HG03175 (cell line): ENCODE data around the gene AKAP13.
"Not testable (repeated sequence)": the region's sequence is repeated elsewhere in the genome, so short reads cannot be mapped to it uniquely, and the experiment has no call there.

ENCODE experiments used
- ATAC-seq: cut with Tn5 transposase; IDR thresholded peaks from one replicate; pipeline ENCODE4 v1.9.1; 2021; ENCODE audit warnings: mild to moderate bottlenecking, moderate library complexity; ENCODE audit not compliant: unreplicated experiment

The AKAP13 gene

DNA sequence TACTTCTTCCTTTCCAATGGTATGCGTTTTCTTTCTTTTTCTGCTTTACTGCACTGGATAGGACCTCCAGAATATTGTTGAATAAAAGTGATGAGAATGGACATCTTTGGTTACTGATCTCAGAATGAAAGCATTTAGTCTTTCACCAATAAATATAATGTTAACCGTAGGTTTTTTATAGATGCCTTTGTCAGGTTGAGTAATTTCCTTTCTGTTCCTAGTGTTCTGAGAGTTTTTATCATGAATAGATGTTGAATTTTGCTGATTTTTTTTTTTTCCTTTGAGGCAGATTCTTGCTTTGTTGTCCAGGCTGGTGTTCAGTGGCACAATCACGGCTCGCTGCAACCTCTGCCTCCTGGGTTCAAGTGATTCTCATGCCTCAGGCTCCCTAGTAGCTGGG lies 255.9 kb downstream of the AKAP13 start:
- ATAC-seq, result no peak

DNA sequence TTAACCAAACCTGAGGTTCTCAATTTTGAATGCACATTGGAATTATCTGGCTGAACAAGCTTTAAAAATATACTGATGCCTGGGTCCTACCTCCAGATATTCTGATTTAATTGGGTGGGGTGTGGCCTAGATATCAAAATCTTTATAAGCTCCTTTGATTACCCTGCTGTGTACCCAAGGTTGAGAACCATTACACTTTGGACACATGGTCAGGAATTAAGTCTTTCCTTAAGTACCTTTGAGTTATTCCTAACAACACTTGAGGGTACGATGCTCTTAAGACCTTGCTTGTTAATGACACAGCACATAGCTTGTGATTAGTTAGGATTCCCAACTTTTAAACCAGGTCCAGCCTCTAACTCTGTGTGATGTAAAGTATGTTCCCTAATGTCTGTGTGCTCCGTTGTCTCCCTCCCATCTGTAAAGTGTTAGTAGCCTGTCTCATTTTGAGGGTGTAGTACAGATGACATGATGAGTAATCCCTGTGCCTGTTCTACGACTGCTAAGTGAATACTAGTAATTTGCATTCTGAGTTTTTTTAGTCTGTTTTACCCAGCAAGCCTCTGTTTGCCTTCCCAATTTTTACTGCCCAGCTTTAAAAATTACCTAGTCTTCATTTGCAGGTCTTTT lies 259.5 kb downstream of the AKAP13 start:
- ATAC-seq, result no peak

DNA sequence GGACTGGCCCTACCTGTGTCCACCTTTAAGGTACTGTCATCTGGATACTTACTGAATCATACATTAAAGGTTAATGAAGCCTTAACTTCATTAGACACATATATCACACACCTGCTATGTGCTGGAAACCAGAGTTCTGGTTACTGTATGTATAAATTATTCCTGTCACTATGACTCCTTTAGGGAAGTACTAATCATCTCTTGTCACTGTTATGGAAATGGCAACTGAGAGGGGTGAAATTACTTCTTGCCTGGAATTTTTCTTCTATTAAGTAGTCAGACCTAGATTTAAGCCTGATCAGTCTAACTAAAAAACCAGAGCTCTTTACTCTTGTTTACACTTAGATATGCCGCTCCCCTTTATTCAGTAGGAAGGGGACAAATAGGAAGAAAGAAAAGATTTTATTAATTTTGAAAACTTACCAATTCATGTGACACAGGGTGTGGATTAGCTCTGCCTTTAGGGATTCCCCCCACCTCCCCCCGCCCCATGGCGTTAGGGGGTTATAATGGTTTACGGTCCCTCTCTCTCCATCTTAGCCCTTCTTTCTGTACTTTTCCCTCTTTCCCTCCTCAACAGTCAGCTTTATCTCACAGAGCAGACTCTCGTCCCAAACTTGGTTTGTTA lies 261.8 kb downstream of the AKAP13 start:
- no peak for ATAC-seq

DNA sequence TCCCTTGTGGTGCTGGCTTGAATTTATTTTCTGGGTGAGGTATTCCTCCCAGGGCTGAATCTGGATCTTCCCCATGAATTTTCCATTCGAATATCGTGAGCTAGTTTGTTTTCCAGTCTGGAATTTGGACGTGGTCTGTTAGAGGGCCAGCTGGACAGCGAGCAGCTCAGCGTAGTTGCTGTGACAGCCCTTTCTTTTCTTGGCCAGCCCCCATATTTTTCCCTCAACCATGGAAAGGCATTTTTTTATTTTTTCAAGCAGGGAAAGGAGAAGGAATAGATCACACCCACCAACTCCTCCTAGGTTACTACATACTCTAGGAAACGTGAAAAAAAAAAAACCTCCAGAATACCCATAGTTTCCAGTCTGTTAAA lies 262.3 kb downstream of the AKAP13 start:
- ATAC-seq, result no peak

DNA sequence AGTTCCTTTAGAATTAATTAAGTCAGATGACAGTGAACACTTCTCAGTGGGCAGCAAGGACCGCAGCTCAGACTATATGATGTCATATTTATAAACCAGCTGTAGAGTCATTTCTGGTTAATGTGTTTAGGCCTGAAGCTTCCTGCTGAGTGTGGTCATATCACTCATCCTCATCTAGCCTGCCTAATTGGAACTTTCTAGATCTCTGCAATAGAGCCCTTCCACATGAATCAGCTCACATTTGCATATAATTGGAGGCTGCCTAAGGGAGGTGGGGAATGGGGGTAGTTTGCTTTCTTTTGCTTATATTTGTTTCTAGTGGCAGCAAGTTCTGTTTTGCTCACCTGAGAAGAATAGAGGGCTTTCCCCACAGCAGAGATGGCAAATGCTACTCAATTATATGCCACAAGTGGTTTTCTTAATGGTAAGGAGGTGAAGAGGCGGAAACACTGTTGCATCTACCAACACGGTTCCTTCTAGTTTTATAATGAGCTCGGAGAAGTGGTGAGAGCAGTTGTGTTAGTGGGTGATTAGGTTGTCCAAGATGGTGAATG lies 266.2 kb downstream of the AKAP13 start:
- peak; percentile 92 for ATAC-seq

DNA sequence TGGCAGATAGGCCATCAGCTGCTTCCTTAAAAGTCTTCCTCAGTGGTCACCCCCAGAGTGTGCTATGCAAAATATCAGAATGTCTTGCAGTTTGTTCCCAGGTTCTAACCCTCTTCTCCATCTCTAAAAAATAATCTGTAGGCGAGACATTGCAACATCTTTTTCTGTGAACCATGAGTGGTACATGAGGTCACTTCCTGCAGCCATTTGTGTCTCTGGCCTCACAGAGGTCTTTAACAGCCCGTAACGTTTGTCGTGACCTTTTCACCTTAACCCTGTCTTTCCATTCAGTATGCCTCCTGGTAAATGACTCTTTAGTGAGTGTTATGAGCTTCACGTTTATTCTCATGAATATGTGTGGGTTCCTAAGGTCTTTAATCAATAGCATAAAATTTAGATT lies 269.0 kb downstream of the AKAP13 start:
- ATAC-seq, result no peak

DNA sequence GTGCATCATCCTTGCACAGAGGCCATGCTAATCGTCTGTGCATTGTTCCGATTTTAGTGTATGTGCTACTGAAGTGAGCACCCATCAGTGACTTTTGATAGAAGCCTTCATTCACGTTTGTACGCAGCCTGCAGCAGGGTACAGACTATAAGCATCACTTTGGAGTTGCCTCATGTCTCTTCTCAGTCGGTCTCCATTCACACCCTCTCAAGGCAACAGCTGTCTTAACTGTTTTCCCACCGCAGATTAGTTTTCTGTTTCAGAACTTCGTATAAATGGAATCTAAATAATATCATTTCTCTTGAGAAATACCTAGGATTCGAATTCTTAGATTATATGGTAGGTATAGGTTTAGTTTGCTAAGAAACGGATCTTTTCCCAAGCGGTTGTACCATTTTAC lies 271.1 kb downstream of the AKAP13 start:
- ATAC-seq, result no peak

- ATAC-seq, result no peak
These were observed 272.1 kb downstream of the AKAP13 start for GRCh38 chr15:85652457-85652856.

DNA sequence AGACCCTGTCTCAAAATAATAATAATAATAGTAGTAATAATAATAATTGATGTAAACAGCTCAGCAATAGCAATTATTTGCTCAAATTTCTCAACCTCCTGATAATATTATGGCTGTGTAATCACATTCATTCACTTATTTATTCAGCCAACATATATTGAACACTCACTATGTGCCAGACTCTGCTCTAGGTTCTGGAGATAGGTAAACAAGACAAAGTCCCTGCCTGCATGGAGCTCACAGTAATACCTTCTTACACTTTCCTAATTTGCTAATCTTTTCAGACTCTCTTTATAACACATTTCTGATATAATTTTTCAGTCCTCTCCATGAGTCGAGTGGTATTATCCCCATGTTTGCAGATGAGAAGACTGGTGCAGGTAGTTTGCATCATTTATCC lies 276.7 kb downstream of the AKAP13 start:
- ATAC-seq, result no peak

- ATAC-seq, result no peak
These were observed 278.4 kb downstream of the AKAP13 start for GRCh38 chr15:85658816-85659215.

- ATAC-seq, result no peak
These were observed 281.5 kb downstream of the AKAP13 start for GRCh38 chr15:85661859-85662258.

DNA sequence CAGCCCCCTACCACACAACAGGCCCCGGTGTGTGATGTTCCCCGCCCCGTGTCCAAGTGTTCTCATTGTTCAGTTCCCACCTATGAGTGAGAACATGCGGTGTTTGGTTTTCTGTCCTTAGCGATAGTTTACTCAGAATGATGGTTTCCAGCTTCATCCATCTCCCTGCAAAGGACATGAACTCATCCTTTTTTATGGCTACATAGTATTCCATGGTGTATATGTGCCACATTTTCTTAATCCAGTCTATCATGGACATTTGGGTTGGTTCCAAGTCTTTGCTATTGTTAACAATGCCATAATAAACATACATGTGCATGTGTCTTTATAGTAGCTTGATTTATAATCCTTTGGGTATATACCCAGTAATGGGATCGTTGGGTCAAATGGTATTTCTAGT lies 285.3 kb downstream of the AKAP13 start:
- not testable (repeated sequence) for ATAC-seq

DNA sequence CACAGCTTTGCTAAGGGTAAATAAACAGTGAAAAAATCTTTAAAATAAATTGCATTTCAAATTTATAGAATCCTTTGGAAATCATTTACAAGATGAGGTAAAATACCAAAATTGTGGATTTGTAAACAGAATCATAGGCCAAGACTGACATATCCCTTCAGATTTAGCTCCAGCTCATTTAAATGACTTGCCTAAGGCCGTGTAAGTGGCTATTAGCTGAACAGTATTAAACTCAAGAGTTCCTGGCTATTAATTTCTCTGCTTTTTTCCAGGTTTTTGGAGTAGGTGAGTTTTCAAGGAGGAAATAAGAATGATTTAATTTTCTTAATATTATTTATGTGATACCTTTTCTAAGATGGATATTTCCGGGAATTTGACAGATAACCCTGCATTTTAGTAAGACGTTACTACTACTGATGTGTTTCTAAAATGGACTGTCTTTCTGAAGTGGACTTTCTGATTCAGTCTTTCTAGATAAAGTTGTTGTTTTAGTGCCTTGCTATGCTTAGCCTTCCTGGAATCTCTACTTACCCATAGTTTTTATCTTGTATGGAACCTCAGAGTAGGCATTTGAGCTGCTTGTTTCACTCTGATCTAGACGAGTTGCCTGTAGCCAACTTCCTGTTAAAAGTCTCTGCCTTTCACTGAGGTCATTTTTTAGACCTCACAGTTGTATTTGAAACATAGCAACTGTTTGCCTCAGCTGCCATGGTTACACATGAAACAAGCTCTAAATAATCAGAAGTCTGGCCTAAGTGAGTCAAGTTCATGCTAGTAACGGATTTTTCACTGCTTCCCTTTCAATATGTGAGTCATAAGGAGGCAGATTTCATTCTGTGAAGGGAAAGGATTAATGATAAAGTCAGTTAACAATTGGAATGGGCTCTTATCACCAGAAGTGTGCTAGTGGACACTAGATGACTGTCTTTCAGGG lies 287.4 kb downstream of the AKAP13 start:
- peak; percentile 96 for ATAC-seq

- ATAC-seq, result no peak
These were observed 290.8 kb downstream of the AKAP13 start for GRCh38 chr15:85671156-85671555.

DNA sequence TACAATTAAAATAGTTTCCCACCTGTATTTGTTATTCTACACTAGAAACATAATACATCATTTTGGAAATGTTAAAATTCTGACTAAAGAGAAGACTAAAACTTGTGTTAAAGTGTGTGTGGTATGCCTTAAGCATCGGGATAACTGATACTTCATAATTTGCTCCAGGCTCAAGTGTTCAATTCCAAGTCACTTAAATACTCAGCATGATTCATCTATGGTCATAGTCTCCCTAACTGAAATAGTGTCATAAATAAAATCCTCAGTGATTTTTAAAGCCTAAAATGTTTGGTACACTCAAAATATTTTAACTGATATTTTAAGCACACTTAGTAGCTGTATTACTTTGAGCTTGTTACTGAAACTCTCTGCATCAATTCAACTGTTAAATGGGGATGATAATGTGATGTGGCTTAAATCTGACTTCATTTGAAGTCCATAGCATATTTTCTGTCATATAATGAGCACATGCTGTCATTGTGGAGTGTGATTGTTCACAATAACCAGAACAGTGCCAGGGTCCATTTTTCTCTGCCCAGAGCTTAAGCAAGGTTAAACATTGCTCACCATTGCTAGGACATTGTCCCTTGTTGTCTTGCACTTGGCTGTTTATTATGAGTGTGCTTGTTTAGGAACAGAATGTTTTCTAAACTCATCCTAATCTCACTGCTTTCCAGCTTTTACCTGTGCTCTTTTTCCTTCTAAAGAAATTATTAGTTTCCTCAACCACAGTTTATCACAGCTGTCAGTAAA lies 292.1 kb downstream of the AKAP13 start:
- ATAC-seq, result no peak

DNA sequence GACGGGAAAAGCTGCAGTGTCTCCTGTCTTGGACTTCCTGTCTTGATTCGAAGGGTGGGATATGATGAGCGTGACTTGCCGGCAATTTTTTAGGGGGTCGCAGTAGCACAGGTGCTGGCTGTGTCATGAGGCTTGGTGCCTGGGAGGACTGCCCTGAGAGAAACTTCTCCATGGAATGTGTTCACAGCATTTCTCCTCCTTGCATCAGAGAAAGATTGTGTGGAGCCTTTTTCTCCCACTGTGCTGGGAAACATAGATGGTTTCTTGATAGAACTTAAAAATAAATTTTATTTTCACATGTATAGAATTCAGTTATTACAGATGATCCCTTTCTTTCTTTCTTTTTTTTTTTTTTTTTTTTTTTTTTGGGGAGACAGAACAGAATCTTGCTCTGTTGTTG lies 292.9 kb downstream of the AKAP13 start:
- ATAC-seq, result no peak

GRCh38 chr15:85676342-85677098 lies 296.1 kb downstream of the AKAP13 start:
- no peak for ATAC-seq

DNA sequence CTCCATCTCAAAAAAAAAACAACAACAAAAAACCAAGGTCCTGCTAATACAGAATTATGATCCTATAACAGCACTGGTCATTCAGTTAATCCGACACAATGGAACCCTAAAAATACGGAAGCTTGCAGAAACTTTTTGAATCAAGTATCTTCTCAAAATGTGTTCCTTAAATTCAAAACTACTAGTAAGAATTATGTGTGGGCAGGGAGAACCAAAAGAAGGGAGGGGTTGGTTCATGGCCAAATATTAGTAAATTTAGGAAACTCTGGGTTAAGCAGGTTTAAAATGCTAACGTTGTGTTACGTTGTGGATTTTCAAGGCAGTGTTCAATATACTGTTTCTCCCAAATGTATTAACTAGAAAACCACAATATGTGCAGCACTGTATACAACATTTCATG lies 298.8 kb downstream of the AKAP13 start:
- ATAC-seq, result no peak

DNA sequence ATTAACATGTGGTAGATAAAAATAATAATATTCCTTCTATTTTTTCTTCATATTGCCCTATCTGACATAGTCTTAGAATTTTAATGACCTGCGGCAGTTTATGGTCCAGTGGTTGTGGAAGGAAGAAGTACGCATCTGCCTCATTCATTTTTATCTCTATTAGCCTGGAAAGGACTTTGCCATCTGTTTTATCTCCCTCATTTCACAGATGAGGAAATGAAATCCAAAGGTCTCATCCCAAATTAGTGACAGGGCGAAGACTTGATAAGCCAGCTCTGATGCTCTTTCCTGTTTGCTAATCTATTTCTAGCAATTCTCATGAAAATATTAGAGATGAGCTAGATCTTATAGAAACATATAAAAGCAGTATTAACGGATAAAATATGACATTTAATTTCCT lies 301.0 kb downstream of the AKAP13 start:
- ATAC-seq, result no peak

GRCh38 chr15:85684174-85684710 lies 303.8 kb downstream of the AKAP13 start:
- no peak for ATAC-seq
